GM10266 (cell line): ENCODE results near the gene PDSS1.
A peak's percentile ranks its signal among the peaks of the same experiment; 100 is the strongest.

Experiments
- DNase-seq: peaks from one replicate; pipeline ENCODE4 v3.0.0; 2012; ENCODE audit errors: extremely low spot score
- TF ChIP-seq, protein P1 (sequence below): IDR thresholded peaks from 2 replicates; pipeline ENCODE4 v1.5.1; 2012; ENCODE audit warnings: mild to moderate bottlenecking, low read depth; ENCODE audit not compliant: control insufficient read depth, insufficient read depth; ENCODE audit errors: missing control alignments

Gene PDSS1

GRCh38 chr10:26728957-26729356, 31.5 kb downstream of the PDSS1 start:
- DNase-seq = no peak
- TF ChIP-seq, protein P1, sequence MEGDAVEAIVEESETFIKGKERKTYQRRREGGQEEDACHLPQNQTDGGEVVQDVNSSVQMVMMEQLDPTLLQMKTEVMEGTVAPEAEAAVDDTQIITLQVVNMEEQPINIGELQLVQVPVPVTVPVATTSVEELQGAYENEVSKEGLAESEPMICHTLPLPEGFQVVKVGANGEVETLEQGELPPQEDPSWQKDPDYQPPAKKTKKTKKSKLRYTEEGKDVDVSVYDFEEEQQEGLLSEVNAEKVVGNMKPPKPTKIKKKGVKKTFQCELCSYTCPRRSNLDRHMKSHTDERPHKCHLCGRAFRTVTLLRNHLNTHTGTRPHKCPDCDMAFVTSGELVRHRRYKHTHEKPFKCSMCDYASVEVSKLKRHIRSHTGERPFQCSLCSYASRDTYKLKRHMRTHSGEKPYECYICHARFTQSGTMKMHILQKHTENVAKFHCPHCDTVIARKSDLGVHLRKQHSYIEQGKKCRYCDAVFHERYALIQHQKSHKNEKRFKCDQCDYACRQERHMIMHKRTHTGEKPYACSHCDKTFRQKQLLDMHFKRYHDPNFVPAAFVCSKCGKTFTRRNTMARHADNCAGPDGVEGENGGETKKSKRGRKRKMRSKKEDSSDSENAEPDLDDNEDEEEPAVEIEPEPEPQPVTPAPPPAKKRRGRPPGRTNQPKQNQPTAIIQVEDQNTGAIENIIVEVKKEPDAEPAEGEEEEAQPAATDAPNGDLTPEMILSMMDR = peak; percentile 15

- TF ChIP-seq, protein P1 = no peak
- no peak for DNase-seq
Observed at GRCh38 chr10:26729395-26729794, 31.9 kb downstream of the PDSS1 start.

DNA sequence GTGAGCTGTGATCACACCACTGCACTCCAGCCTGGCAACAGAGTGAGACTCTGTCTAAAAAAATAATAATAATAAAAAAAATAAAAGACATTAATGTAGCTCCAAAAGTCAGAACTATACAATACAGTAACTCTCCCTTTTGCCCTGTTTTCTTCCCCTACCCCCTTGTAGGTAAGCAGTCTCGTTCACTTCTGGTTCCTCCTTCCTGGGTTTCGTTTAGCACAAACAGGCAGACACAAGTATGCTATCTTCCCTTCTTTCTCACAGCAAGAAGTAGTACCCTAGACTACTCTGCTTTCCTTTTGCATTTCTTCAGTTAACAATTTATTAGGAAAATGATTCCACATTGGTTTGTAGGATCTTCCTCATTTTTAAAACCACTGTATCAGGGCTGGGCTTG, 33.1 kb downstream of the PDSS1 start:
- TF ChIP-seq, protein P1 = no peak
- DNase-seq = no peak

DNA sequence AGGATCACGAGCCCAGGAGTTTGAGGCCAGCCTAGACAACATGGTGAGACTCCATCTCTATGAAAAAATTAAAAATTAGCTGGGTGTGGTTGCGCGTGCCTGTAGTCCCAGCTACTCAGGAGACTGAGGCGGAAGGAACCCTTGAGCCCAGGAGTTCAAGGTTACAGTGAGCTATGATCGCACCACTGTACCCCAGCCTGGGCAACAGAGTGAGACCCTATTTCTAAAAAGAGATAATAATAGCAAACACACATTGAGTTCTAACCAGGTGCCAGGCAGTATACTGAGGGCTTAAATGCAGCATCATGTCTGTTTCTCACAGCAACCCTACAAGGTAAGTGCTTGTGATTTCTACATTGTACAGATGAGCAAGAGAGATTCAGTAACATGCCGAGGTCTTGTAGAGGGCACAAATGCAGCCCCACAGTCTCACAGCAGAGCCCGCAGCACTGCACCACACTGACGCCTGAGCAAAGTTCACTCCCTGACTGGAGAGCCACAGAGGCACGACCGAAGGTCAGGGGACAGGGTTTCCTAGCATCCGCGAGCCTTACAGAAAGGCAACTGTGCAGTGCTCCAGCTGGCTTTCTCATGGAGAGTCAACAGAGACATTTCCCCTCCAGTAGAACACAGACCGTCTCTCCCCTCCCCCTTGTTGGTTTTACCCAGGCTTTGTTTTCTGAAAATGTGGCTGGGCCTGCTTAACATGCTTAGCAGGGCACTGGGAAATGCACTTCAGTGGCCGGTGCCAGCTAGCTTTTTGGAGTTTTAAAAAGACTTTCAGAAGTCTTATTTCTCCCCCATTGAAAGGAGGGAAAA, 36.5 kb downstream of the PDSS1 start:
- DNase-seq = no peak
- TF ChIP-seq, protein P1 = no peak

DNA sequence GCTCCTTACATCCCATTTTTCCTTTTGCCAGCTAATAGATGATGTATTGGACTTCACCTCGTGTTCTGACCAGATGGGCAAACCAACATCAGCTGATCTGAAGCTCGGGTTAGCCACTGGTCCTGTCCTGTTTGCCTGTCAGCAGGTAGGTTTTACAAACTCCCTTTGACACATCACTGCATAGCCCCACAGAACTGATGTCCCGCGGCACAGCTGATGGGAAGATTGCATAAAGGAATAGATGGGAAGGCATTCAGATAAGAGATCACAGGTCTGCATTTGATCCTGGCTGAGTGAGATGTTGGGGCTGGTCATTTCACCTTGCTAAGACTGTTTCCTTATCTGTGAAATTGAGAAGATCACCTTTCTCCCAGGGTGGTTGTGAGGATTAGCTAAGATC, 37.9 kb downstream of the PDSS1 start:
- DNase-seq = no peak
- TF ChIP-seq, protein P1 = no peak

GRCh38 chr10:26737730-26738129, 40.2 kb downstream of the PDSS1 start:
- TF ChIP-seq, protein P1 = no peak
- peak; percentile 71 for DNase-seq

- DNase-seq = no peak
- TF ChIP-seq, protein P1 = no peak
Observed at GRCh38 chr10:26738301-26738911, 40.9 kb downstream of the PDSS1 start.
